Sigmoid colon (tissue), 4 donors: Measurements from ENCODE around the gene MYLK4.

Experiments
- EP300 ChIP-seq, 4 donors: sonication (generic); formaldehyde crosslinking; IDR thresholded peaks; one replicate each; pipeline ENCODE4 v1.6.1; 2017; ENCODE audit warnings: antibody characterized with exemption in 4 of 4
- POLR2A ChIP-seq, 2 donors: fragments of 450-650 bp; IDR thresholded peaks; one replicate each; pipeline ENCODE4 v1.6.1; 2016; ENCODE audit warnings: antibody characterized with exemption in 2 of 2, mild to moderate bottlenecking in 2 of 2, moderate library complexity in 2 of 2
- POLR2AphosphoS5 ChIP-seq, 4 donors: sonication (generic); formaldehyde crosslinking; IDR thresholded peaks; one replicate each; pipeline ENCODE4 v1.6.1; 2017; ENCODE audit warnings: antibody characterized with exemption in 4 of 4
- TF ChIP-seq, protein P1 (sequence below), 4 experiments: fragments of 450-650 bp in 3 of 4; fragments of 200-600 bp in 1 of 4; IDR thresholded peaks; one replicate each; pipeline ENCODE4 v1.5.1; 2016 to 2019; ENCODE audit warnings: antibody characterized with exemption in 4 of 4, mild to moderate bottlenecking in 3 of 4, moderate library complexity in 2 of 4

DNA sequence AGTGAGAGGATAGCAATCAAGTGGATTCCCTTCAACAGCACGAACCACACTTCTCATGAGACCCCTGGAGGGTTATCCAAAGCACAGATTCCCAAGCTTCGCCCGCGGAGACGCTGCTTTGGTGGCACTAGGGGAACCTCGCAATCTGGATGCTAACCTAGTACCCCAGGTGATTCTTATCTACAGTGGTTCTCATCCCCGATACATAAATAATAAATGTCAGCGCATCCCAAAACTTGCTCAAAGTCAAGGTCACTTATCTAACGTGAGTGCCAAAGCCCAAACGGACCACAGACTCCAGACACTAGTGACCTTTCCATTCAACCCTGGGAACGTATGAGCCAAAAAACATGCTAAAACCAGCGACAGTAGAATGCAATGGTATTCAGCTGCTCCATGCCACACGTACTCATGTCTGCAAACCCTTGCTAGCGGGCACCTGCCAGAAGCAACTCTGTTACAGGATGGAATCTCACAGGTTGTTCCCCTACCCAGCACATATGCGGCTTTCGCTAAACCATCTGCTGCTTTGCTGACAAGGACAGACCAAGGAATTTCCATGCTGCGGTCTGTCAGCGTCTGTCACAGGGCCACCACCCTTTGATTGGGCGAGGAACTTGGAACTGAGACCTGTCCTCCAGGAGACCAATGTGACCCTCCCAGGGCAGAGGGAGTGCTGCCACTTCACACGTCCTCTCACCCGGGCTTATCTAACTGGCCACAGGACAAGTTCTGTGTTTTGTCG is 16.8 kb downstream of the MYLK4 start:
- TF ChIP-seq, protein P1, sequence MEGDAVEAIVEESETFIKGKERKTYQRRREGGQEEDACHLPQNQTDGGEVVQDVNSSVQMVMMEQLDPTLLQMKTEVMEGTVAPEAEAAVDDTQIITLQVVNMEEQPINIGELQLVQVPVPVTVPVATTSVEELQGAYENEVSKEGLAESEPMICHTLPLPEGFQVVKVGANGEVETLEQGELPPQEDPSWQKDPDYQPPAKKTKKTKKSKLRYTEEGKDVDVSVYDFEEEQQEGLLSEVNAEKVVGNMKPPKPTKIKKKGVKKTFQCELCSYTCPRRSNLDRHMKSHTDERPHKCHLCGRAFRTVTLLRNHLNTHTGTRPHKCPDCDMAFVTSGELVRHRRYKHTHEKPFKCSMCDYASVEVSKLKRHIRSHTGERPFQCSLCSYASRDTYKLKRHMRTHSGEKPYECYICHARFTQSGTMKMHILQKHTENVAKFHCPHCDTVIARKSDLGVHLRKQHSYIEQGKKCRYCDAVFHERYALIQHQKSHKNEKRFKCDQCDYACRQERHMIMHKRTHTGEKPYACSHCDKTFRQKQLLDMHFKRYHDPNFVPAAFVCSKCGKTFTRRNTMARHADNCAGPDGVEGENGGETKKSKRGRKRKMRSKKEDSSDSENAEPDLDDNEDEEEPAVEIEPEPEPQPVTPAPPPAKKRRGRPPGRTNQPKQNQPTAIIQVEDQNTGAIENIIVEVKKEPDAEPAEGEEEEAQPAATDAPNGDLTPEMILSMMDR (IDR thresholded peaks at IDR 0.05) = no peak
- TF ChIP-seq POLR2AphosphoS5 (IDR thresholded peaks at IDR 0.05) = no peak
- no peak for TF ChIP-seq POLR2A (IDR thresholded peaks at IDR 0.05)
- TF ChIP-seq EP300 (IDR thresholded peaks at IDR 0.05) = no peak
